Superior temporal gyrus (tissue), 1 donor: Measurements from ENCODE around the gene TEX22.

ENCODE experiments used
- DNase-seq: peaks from one replicate; pipeline ENCODE4 v3.0.0-alpha.2; 2016; ENCODE audit errors: extremely low spot score

Gene TEX22

GRCh38 chr14:105366386-105367074, 31.8 kb upstream of the TEX22 start:
- DNase-seq: peak; percentile 44

- DNase-seq: no peak
Observed at GRCh38 chr14:105367116-105368031, 31.0 kb upstream of the TEX22 start.

DNA sequence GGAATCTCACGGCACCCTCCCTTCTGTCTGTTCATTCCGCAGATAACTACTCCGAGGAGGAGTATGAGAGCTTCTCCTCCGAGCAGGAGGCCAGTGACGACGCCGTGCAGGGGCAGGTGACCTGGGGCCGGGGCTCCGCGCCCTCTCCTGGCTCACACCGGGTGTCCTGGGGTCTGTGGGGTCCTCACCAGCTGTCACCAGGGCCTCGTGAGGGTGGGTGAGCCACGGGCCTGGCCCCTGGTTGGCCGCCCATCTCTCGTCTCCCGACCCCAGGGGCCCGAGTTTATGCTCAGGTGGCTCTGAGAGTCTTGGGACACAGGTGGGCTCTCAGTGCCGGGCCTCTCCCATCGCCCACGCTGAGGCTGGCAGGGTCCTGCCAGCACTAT, 30.3 kb upstream of the TEX22 start:
- DNase-seq: no peak

DNA sequence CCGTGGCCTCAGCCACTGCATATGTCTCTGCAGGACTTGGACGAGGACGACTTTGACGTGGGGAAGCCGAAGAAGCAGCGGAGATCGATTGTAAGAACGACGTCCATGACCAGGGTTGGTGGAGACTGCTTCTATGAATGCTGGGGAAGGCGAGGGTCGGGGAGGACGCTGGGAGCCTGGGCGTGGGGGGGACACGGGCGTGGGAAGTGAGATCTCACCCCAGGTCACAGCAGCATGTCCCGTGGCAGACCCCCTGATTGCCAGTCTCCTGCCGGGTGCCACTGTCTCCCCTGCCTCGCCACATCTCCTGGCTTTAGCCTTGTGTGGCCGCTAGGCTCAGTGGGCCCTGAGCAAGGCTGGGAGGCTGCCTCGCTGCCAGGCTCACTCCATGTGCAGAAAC, 29.9 kb upstream of the TEX22 start:
- no peak for DNase-seq

GRCh38 chr14:105368910-105369652, 29.3 kb upstream of the TEX22 start:
- DNase-seq: no peak

DNA sequence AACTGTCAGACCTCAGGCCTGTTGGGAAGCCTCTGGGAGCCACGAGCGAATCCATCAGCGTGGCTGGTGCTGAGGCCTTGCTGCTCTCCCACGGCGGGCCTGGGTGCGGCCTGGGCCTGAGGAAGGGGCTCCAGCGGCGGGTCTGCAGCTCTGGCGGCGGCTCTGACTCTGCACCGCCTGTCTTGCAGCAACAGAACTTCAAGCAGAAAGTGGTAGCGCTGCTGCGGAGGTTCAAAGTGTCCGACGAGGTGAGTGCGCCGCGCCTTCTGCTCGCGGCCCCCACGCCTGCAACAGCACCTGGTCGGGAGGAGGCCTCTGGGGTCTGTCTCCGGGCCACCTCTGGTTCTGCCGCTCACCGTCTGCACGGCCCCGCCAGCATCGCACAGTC, 28.7 kb upstream of the TEX22 start:
- no peak for DNase-seq

DNA sequence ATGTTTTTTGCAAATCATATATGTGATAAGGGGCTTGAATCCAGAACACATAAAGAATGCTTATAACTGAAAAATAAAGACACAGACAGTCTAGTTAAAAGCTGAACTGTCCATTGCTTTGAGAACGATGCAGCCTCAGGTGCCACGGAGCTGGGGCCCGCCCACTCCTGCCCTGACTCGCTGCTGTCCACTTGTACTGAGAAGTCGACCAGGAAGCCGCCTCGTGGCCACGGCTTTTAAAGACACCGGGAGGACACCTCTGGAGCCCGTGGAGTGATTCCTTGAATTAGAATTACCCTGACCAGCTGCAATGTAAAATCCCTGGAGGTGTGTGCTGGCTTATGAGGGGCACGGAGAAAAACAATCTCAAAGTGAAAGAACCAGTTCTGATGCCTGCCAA, 23.9 kb upstream of the TEX22 start:
- DNase-seq: no peak

DNA sequence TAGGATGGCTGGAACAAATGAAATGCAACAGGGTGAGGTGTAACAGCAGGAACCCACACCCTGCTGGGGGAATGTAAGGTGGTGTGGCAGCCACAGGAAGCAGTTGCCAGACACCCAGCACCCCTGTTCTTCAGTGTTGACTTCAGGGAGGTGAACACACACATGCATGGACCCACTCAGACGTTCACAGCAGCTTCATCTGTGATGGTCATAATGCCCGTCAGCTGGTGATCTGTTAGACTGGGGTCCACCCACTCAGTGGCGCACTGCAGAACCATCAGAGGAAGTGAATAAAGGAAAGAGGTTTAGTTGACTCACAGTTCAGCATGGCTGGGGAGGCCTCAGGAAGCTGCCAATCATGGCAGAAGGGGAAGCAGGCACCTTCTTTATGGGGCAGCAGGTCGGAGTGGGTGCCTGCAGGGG, 22.7 kb upstream of the TEX22 start:
- DNase-seq: no peak

DNA sequence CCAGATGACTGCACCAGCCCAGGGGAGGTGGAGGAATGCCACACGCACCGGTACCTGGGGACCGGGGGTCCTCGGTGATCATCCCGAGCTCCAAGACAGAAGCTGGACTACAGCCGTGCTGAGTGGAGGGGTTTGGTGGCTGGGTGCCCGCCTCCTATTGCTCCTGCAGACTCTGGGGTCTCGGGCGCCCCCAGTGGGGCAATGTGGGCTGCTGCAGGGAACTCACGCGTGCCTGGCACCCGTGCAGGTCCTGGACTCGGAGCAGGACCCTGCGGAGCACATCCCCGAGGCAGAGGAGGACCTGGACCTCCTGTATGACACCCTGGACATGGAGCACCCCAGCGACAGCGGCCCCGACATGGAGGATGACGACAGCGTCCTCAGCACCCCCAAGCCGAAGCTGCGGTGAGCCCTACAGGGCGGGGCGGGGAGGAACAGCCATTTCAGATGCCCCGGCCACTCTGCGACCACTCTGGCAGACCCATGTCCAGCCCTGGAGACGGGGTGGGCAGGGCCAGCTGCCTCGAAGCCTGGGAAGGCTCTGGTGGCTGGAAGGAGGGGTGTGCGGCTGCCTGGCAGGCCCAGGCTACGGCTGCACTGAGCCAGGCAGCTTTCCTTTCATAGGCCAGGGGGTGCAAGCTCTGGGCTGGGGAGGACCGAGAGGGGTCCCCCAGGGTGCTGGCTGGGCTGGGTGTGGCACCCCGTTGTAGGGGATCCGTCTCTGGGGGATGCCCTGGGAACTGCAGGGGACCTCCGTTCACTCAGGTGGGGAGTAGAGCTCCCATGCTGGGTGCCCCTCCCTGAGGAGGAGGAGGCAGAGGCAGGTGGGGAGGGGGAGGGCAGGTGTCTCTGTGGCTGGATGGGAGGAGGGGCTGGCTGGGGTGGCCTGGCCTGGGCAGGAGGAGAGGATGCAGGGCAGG, 21.6 kb upstream of the TEX22 start:
- no peak for DNase-seq

GRCh38 chr14:105377555-105378182, 20.7 kb upstream of the TEX22 start:
- no peak for DNase-seq

DNA sequence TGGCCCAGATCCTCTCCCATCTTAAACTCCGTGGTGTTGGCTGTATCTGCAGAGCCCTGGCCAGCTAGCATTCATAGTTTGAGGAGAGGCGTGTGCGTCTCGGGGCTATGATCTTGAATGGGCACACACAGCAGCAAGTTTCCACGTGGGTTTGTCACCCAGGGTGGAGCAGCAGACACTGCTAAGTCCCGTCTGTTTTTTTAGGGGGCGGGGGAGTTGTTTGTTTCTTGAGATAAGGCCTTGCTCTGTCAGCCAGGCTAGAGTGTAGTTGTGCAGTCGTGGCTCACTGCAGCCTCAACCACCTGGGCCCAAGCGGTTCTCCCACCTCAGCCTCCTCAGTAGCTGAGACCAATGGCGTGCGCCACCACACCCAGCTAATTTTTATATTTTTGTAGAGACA, 20.1 kb upstream of the TEX22 start:
- no peak for DNase-seq

DNA sequence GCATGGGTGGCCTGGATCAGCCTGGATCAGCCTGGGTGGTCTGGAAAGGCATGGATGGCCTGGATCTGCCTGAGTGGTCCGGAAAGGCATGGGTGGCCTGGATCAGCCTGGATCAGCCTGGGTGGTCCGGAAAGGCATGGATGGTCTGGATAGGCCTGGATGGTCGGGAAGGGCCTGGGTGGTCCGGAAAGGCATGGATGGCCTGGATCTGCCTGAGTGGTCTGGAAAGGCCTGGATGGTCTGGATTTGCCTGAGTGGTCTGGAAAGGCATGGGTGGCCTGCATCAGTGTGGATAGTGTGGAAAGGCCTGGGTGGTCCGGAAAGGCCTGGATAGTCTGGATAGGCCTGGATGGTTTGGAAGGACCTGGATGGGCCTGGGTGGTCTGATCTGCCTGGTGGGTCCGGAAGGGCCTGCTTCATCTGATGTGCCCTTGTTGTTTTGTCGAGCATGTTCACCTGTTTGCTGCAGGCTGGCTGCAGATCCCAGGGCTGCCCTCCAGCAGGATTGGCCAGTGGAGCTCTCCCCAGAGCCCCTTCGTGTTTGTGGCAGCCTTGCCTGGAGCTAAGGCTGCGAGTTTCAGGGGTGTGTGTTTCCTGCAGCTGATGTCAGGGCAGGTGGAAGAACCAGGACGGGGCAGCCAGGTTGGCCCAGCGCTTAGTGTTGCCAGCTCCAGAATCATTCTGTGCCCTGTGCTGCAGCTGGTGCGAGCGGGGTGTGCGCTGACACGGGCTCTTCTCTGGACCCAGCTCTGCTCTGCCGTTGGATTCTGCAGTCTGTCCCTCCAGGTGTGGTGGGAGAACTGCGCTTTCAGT, 19.3 kb upstream of the TEX22 start:
- DNase-seq: no peak

DNA sequence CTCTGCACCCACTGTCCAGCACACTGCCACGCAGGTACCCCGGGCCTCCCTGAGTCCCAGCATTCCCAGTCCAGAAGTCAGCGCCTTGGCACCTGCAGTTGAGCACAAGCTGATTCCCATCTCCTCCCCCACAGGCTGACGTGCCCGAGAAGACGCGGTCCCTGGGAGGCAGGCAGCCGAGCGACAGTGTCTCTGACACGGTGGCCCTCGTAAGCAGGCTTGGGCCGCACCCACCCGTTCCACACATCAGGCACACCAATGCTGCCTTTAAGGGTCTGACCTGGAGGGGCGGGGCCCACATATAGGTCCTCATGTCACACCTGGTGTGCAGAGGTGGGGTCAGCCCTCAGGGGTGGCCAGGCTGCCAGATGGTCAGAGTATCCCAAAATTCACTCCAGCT, 18.4 kb upstream of the TEX22 start:
- DNase-seq: no peak

- no peak for DNase-seq
Observed at GRCh38 chr14:105380756-105381155, 17.6 kb upstream of the TEX22 start.

- no peak for DNase-seq
Observed at GRCh38 chr14:105381446-105382342, 16.6 kb upstream of the TEX22 start.

DNA sequence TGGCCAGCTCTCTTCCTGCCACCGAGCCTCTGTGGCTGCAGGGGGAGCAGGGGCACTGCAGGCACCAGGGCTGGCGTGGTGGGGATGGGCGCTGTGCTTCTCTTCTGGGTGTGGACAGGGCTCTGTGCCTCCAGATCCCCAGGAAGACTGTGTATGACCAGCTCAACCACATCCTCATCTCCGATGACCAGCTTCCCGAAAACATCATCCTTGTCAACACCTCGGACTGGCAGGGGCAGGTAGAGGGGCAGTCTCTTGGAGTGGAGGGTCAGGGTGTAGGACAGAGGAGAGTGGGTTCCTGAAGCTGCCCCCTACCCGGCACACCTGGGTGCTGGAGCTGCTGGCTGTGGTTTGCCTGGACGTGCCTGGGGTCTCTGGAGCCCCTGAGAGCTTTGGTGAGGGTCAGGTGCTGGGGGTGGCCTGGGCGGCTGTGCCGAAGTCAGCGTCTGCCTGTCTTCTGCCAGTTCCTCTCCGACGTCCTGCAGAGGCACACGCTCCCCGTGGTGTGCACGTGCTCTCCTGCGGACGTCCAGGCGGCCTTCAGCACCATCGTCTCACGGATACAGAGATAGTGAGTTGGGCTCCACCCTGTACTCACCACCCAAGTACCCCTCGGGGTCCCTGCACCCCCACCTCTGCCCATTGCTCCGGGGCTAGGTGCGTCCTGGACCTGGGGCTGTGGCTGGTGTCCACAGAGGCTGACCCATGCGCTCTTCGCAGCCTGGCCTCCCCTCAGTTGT, 15.8 kb upstream of the TEX22 start:
- no peak for DNase-seq

GRCh38 chr14:105383083-105383730, 15.1 kb upstream of the TEX22 start:
- no peak for DNase-seq

- DNase-seq: no peak
Observed at GRCh38 chr14:105384041-105384557, 14.2 kb upstream of the TEX22 start.
